SU-DHL-6 (cell line): ENCODE results near the gene COL10A1.

Experiments used
- EZH2phosphoT487 ChIP-seq: fragments of 200-600 bp; sonication (generic), shearing (Covaris generic); conservative IDR thresholded peaks from 2 replicates; pipeline ENCODE4 v1.6.1; 2018; ENCODE audit warnings: mild to moderate bottlenecking, antibody characterized with exemption, low read length, moderate library complexity, mixed read lengths
- TF ChIP-seq, protein P1 (sequence below): fragments of 200-600 bp; sonication (generic); IDR thresholded peaks from one replicate; pipeline ENCODE4 v1.5.1; 2017; ENCODE audit warnings: antibody characterized with exemption, mild to moderate bottlenecking, low read length, moderate library complexity; ENCODE audit not compliant: insufficient read depth, poor library complexity, severe bottlenecking

DNA sequence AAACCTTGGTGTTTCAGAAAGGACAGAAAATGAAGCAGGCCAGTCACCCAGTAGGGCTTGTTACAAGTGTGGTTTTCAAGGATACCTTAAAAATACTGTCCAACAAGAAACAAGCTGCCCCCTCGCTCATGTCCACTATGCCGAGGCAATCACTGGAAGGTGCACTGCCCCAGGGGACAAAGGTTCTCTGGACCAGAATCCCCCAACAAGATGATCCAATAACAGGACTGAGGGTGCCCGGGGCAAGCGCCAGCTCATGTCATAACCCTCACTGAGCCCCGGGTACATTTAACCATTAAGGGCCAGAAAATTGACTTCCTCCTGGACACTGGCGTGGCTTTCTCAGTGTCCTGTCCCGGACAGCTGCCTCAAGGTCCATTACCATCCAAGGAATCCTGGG lies 31.9 kb downstream of the COL10A1 start:
- TF ChIP-seq, protein P1, sequence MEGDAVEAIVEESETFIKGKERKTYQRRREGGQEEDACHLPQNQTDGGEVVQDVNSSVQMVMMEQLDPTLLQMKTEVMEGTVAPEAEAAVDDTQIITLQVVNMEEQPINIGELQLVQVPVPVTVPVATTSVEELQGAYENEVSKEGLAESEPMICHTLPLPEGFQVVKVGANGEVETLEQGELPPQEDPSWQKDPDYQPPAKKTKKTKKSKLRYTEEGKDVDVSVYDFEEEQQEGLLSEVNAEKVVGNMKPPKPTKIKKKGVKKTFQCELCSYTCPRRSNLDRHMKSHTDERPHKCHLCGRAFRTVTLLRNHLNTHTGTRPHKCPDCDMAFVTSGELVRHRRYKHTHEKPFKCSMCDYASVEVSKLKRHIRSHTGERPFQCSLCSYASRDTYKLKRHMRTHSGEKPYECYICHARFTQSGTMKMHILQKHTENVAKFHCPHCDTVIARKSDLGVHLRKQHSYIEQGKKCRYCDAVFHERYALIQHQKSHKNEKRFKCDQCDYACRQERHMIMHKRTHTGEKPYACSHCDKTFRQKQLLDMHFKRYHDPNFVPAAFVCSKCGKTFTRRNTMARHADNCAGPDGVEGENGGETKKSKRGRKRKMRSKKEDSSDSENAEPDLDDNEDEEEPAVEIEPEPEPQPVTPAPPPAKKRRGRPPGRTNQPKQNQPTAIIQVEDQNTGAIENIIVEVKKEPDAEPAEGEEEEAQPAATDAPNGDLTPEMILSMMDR: no peak
- no peak for TF ChIP-seq EZH2phosphoT487
